ENCODE data around the gene POLN.

DNA sequence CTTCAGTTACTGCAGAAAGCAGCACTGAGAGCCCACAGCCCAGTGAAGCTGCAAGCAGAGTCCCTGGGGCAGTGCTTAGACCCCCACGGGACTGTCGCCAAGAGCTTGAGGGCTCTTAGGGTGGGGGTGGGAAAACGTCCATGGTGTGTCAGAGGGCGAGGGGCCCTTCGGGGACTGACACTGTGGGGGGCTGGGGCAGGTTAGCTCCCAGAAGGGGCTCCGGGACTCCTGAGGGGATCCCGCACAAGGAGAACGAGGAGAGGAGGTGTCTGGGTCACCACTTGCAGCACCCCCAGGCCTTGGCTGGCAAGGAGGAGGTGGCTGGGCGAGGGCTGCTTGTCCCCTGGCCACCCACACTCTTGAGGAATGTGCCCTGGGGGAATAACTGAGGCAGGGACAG, 162.0 kb downstream of the POLN start:
- no peak for TF ChIP-seq ZFP3 (CRISPR knock-in tag; IDR thresholded peaks at IDR 0.05)
- TF ChIP-seq, protein P1, sequence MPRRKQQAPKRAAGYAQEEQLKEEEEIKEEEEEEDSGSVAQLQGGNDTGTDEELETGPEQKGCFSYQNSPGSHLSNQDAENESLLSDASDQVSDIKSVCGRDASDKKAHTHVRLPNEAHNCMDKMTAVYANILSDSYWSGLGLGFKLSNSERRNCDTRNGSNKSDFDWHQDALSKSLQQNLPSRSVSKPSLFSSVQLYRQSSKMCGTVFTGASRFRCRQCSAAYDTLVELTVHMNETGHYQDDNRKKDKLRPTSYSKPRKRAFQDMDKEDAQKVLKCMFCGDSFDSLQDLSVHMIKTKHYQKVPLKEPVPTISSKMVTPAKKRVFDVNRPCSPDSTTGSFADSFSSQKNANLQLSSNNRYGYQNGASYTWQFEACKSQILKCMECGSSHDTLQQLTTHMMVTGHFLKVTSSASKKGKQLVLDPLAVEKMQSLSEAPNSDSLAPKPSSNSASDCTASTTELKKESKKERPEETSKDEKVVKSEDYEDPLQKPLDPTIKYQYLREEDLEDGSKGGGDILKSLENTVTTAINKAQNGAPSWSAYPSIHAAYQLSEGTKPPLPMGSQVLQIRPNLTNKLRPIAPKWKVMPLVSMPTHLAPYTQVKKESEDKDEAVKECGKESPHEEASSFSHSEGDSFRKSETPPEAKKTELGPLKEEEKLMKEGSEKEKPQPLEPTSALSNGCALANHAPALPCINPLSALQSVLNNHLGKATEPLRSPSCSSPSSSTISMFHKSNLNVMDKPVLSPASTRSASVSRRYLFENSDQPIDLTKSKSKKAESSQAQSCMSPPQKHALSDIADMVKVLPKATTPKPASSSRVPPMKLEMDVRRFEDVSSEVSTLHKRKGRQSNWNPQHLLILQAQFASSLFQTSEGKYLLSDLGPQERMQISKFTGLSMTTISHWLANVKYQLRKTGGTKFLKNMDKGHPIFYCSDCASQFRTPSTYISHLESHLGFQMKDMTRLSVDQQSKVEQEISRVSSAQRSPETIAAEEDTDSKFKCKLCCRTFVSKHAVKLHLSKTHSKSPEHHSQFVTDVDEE (CRISPR knock-in tag; IDR thresholded peaks at IDR 0.05) = no peak
- no peak for TF ChIP-seq ZFP30 (CRISPR knock-in tag; IDR thresholded peaks at IDR 0.05)
- no peak for TF ChIP-seq ZNF70 (CRISPR knock-in tag; IDR thresholded peaks at IDR 0.05)
- TF ChIP-seq BACH2 (CRISPR knock-in tag; IDR thresholded peaks at IDR 0.05; ENCODE audit: borderline replicate concordance) = no peak
- TF ChIP-seq, protein P2, sequence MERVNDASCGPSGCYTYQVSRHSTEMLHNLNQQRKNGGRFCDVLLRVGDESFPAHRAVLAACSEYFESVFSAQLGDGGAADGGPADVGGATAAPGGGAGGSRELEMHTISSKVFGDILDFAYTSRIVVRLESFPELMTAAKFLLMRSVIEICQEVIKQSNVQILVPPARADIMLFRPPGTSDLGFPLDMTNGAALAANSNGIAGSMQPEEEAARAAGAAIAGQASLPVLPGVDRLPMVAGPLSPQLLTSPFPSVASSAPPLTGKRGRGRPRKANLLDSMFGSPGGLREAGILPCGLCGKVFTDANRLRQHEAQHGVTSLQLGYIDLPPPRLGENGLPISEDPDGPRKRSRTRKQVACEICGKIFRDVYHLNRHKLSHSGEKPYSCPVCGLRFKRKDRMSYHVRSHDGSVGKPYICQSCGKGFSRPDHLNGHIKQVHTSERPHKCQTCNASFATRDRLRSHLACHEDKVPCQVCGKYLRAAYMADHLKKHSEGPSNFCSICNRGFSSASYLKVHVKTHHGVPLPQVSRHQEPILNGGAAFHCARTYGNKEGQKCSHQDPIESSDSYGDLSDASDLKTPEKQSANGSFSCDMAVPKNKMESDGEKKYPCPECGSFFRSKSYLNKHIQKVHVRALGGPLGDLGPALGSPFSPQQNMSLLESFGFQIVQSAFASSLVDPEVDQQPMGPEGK (CRISPR knock-in tag; IDR thresholded peaks at IDR 0.05; ENCODE audit: borderline replicate concordance) = no peak
- TF ChIP-seq, protein P3, sequence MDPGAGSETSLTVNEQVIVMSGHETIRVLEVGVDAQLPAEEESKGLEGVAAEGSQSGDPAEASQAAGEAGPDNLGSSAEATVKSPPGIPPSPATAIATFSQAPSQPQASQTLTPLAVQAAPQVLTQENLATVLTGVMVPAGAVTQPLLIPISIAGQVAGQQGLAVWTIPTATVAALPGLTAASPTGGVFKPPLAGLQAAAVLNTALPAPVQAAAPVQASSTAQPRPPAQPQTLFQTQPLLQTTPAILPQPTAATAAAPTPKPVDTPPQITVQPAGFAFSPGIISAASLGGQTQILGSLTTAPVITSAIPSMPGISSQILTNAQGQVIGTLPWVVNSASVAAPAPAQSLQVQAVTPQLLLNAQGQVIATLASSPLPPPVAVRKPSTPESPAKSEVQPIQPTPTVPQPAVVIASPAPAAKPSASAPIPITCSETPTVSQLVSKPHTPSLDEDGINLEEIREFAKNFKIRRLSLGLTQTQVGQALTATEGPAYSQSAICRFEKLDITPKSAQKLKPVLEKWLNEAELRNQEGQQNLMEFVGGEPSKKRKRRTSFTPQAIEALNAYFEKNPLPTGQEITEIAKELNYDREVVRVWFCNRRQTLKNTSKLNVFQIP (CRISPR knock-in tag; IDR thresholded peaks at IDR 0.05; ENCODE audit: borderline replicate concordance, low read depth) = no peak
- TF ChIP-seq, protein P4, sequence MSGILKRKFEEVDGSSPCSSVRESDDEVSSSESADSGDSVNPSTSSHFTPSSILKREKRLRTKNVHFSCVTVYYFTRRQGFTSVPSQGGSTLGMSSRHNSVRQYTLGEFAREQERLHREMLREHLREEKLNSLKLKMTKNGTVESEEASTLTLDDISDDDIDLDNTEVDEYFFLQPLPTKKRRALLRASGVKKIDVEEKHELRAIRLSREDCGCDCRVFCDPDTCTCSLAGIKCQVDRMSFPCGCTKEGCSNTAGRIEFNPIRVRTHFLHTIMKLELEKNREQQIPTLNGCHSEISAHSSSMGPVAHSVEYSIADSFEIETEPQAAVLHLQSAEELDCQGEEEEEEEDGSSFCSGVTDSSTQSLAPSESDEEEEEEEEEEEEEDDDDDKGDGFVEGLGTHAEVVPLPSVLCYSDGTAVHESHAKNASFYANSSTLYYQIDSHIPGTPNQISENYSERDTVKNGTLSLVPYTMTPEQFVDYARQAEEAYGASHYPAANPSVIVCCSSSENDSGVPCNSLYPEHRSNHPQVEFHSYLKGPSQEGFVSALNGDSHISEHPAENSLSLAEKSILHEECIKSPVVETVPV (CRISPR knock-in tag; IDR thresholded peaks at IDR 0.05) = no peak
- TF ChIP-seq ESRRG (CRISPR knock-in tag; IDR thresholded peaks at IDR 0.05) = no peak
- TF ChIP-seq RARB (CRISPR knock-in tag; IDR thresholded peaks at IDR 0.05) = no peak
- TF ChIP-seq ARNTL (CRISPR knock-in tag; IDR thresholded peaks at IDR 0.05; ENCODE audit: borderline replicate concordance, low read depth) = no peak
- no peak for TF ChIP-seq TCF4 (CRISPR knock-in tag; IDR thresholded peaks at IDR 0.05; ENCODE audit: borderline replicate concordance)
- no peak for TF ChIP-seq CSDC2 (CRISPR knock-in tag; IDR thresholded peaks at IDR 0.05)
- TF ChIP-seq, protein P5, sequence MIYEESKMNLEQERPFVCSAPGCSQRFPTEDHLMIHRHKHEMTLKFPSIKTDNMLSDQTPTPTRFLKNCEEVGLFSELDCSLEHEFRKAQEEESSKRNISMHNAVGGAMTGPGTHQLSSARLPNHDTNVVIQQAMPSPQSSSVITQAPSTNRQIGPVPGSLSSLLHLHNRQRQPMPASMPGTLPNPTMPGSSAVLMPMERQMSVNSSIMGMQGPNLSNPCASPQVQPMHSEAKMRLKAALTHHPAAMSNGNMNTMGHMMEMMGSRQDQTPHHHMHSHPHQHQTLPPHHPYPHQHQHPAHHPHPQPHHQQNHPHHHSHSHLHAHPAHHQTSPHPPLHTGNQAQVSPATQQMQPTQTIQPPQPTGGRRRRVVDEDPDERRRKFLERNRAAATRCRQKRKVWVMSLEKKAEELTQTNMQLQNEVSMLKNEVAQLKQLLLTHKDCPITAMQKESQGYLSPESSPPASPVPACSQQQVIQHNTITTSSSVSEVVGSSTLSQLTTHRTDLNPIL (CRISPR knock-in tag; IDR thresholded peaks at IDR 0.05; ENCODE audit: low read depth) = no peak

Measured in SK-N-SH treated with all-trans-retinoic acid at 6 μM for 48 hours (cell line).